Measurements from ENCODE around the gene ADAMTS2.

The ADAMTS2 gene

GRCh38 chr5:179319741-179320281 is 25.4 kb downstream of the ADAMTS2 start:
- Histone ChIP-seq H3K18ac (ENCODE audit: low read depth in 1 of 2, low read length in 2 of 2) (peak overlapping the region; percentile 33 to 78), H3K4ac (ENCODE audit: low read depth in 1 of 2, low read length in 2 of 2) (peak overlapping the region; percentile 24 to 69), H2BK12ac (ENCODE audit: low read length in 2 of 2) (peak overlapping the region in 1 of 2 experiments; percentile 56), H3K14ac (ENCODE audit: low read length in 2 of 2) (no peak overlapping the region), H3K4me2 (ENCODE audit: low read length, poor library complexity, severe bottlenecking) (no peak overlapping the region), H2AFZ (ENCODE audit: low read depth, low read length) (peak overlapping the region; percentile 36), H2BK15ac (ENCODE audit: low read depth, poor library complexity, severe bottlenecking) (no peak overlapping the region), H3K27me3 (ENCODE audit: control insufficient read depth in 1 of 2, insufficient read depth in 1 of 2, low read length in 2 of 2) (no peaks in the 10 kb centered on the region), H2BK5ac (ENCODE audit: low read depth, low read length, poor library complexity, severe bottlenecking) (no peak overlapping the region), H3K79me1 (replicated peaks; ENCODE audit: low read length, poor library complexity, severe bottlenecking) (no peaks in the 10 kb centered on the region), H3K27ac (ENCODE audit: low read length, poor library complexity, severe bottlenecking) (no peak overlapping the region), H3K4me1 (ENCODE audit: control insufficient read depth, insufficient read depth, low read depth, low read length) (no peaks in the 10 kb centered on the region), H3K23ac (ENCODE audit: low read length in 2 of 2) (no peak overlapping the region), H3K4me3 (ENCODE audit: insufficient read depth in 1 of 2, low read depth in 1 of 2, low read length in 2 of 2) (no peak overlapping the region), H4K8ac (ENCODE audit: low read length) (no peak overlapping the region), H4K91ac (ENCODE audit: low read length) (peak overlapping the region; percentile 43), H2AK5ac (ENCODE audit: low read length, severe bottlenecking) (no peak overlapping the region), H2BK120ac (ENCODE audit: low read depth, low read length) (no peak overlapping the region), H3K36me3 (ENCODE audit: control insufficient read depth in 1 of 2, insufficient read depth in 2 of 2, low read depth in 1 of 2, low read length in 2 of 2) (peaks cover 0 to 3% of the 10 kb centered on the region in 2 experiments), H3K9ac (ENCODE audit: low read length) (peak overlapping the region; percentile 51), H3K9me3 (ENCODE audit: control insufficient read depth, low read length) (no peaks in the 10 kb centered on the region)
- 18% methylated on average over 11 of the region's 11 CpGs for WGBS
- DNase-seq: peak; percentile 84

- peak overlapping the region; percentile 93 for H4K91ac ChIP-seq (ENCODE audit: low read length)
- H3K14ac ChIP-seq (ENCODE audit: low read length in 2 of 2): peak overlapping the region in 1 of 2 experiments; percentile 87
- WGBS: 94% methylated on average over 8 of the region's 8 CpGs
- peaks cover 0 to 3% of the 10 kb centered on the region in 2 experiments for H3K36me3 ChIP-seq (ENCODE audit: control insufficient read depth in 1 of 2, insufficient read depth in 2 of 2, low read depth in 1 of 2, low read length in 2 of 2)
- no peak overlapping the region for H3K9ac ChIP-seq (ENCODE audit: low read length)
- no peak overlapping the region for H2AK5ac ChIP-seq (ENCODE audit: low read length, severe bottlenecking)
- H2BK15ac ChIP-seq (ENCODE audit: low read depth, poor library complexity, severe bottlenecking): no peak overlapping the region
- no peaks in the 10 kb centered on the region for H3K4me1 ChIP-seq (ENCODE audit: control insufficient read depth, insufficient read depth, low read depth, low read length)
- no peak overlapping the region for H3K23ac ChIP-seq (ENCODE audit: low read length in 2 of 2)
- H3K79me1 ChIP-seq (replicated peaks; ENCODE audit: low read length, poor library complexity, severe bottlenecking): no peaks in the 10 kb centered on the region
- no peak overlapping the region for H2BK5ac ChIP-seq (ENCODE audit: low read depth, low read length, poor library complexity, severe bottlenecking)
- H3K4me3 ChIP-seq (ENCODE audit: insufficient read depth in 1 of 2, low read depth in 1 of 2, low read length in 2 of 2): no peak overlapping the region
- no peaks in the 10 kb centered on the region for H3K27me3 ChIP-seq (ENCODE audit: control insufficient read depth in 1 of 2, insufficient read depth in 1 of 2, low read length in 2 of 2)
- peak overlapping the region; percentile 11 to 75 for H3K18ac ChIP-seq (ENCODE audit: low read depth in 1 of 2, low read length in 2 of 2)
- DNase-seq: no peak
- no peak overlapping the region for H2AFZ ChIP-seq (ENCODE audit: low read depth, low read length)
- H4K8ac ChIP-seq (ENCODE audit: low read length): peak overlapping the region; percentile 61
- peak overlapping the region in 1 of 2 experiments; percentile 65 for H2BK12ac ChIP-seq (ENCODE audit: low read length in 2 of 2)
- H2BK120ac ChIP-seq (ENCODE audit: low read depth, low read length): no peak overlapping the region
- H3K4ac ChIP-seq (ENCODE audit: low read depth in 1 of 2, low read length in 2 of 2): peak overlapping the region in 1 of 2 experiments; percentile 36
- H3K4me2 ChIP-seq (ENCODE audit: low read length, poor library complexity, severe bottlenecking): no peak overlapping the region
- H3K9me3 ChIP-seq (ENCODE audit: control insufficient read depth, low read length): no peaks in the 10 kb centered on the region
- H3K27ac ChIP-seq (ENCODE audit: low read length, poor library complexity, severe bottlenecking): no peak overlapping the region
Observed at GRCh38 chr5:179319123-179319522, 26.1 kb downstream of the ADAMTS2 start.

DNA sequence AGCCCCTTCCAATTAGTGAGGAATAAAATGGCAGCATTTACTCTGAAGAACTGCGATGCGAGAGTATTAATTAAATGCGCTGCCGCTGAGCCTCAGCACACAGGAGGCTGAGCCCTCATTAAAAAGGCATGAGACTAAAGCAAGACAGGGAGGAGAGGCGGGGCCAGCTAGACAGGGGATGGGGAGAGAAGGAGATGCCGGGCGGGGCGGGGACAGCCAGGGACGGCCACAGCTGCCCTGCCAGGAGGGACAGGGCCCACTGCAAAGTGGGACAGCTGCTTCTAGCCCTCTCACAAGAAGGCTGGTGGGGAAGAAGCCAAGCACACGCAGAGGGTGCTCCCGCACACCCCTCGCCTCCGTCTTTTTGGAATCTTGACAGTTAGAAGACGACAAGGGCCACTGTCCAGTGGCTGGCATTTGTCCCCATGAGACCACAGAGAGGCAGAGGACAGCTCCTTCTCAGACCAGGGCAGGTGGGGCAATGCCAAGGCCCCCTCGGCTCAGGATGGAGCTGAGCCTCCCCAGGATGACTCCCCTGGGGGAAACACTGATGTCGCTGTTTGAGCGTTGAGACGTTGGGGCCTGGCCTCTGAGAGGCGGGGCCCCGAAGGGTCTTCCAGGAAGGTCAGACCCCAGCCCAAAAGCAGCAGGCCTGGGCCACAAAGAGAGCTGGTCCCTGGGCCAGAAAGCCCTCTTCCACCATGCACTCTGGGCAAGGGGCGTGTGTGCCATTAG is 26.9 kb downstream of the ADAMTS2 start:
- Histone ChIP-seq H3K36me3 (ENCODE audit: control insufficient read depth in 1 of 2, insufficient read depth in 2 of 2, low read depth in 1 of 2, low read length in 2 of 2) (peaks cover 0 to 3% of the 10 kb centered on the region in 2 experiments), H3K79me1 (replicated peaks; ENCODE audit: low read length, poor library complexity, severe bottlenecking) (no peaks in the 10 kb centered on the region), H3K4me1 (ENCODE audit: control insufficient read depth, insufficient read depth, low read depth, low read length) (no peaks in the 10 kb centered on the region), H4K8ac (ENCODE audit: low read length) (no peak overlapping the region), H2BK120ac (ENCODE audit: low read depth, low read length) (no peak overlapping the region), H2BK12ac (ENCODE audit: low read length in 2 of 2) (no peak overlapping the region), H2AK5ac (ENCODE audit: low read length, severe bottlenecking) (no peak overlapping the region), H3K9ac (ENCODE audit: low read length) (peak overlapping the region; percentile 18), H3K4me2 (ENCODE audit: low read length, poor library complexity, severe bottlenecking) (no peak overlapping the region), H3K4ac (ENCODE audit: low read depth in 1 of 2, low read length in 2 of 2) (no peak overlapping the region), H3K4me3 (ENCODE audit: insufficient read depth in 1 of 2, low read depth in 1 of 2, low read length in 2 of 2) (no peak overlapping the region), H3K27me3 (ENCODE audit: control insufficient read depth in 1 of 2, insufficient read depth in 1 of 2, low read length in 2 of 2) (no peaks in the 10 kb centered on the region), H3K23ac (ENCODE audit: low read length in 2 of 2) (no peak overlapping the region), H3K27ac (ENCODE audit: low read length, poor library complexity, severe bottlenecking) (no peak overlapping the region), H4K91ac (ENCODE audit: low read length) (no peak overlapping the region), H3K9me3 (ENCODE audit: control insufficient read depth, low read length) (no peaks in the 10 kb centered on the region), H2BK15ac (ENCODE audit: low read depth, poor library complexity, severe bottlenecking) (no peak overlapping the region), H3K14ac (ENCODE audit: low read length in 2 of 2) (no peak overlapping the region), H3K18ac (ENCODE audit: low read depth in 1 of 2, low read length in 2 of 2) (peak overlapping the region in 1 of 2 experiments; percentile 11), H2BK5ac (ENCODE audit: low read depth, low read length, poor library complexity, severe bottlenecking) (no peak overlapping the region), H2AFZ (ENCODE audit: low read depth, low read length) (no peak overlapping the region)
- DNase-seq: no peak
- WGBS: 89% methylated on average over 21 of the region's 21 CpGs

GRCh38 chr5:179317411-179318220 is 27.6 kb downstream of the ADAMTS2 start:
- 87% methylated on average over 17 of the region's 19 CpGs for WGBS

More at GRCh38 chr5:179317411-179318220, 27.6 kb downstream of the ADAMTS2 start:
- Histone ChIP-seq H3K36me3 (ENCODE audit: control insufficient read depth in 1 of 2, insufficient read depth in 2 of 2, low read depth in 1 of 2, low read length in 2 of 2) (peaks cover 0 to 3% of the 10 kb centered on the region in 2 experiments), H3K23ac (ENCODE audit: low read length in 2 of 2) (no peak overlapping the region), H4K8ac (ENCODE audit: low read length) (no peak overlapping the region), H3K4ac (ENCODE audit: low read depth in 1 of 2, low read length in 2 of 2) (no peak overlapping the region), H4K91ac (ENCODE audit: low read length) (peak overlapping the region; percentile 61), H3K27me3 (ENCODE audit: control insufficient read depth in 1 of 2, insufficient read depth in 1 of 2, low read length in 2 of 2) (no peaks in the 10 kb centered on the region), H3K4me2 (ENCODE audit: low read length, poor library complexity, severe bottlenecking) (no peak overlapping the region), H2AFZ (ENCODE audit: low read depth, low read length) (no peak overlapping the region), H3K27ac (ENCODE audit: low read length, poor library complexity, severe bottlenecking) (no peak overlapping the region), H3K4me3 (ENCODE audit: insufficient read depth in 1 of 2, low read depth in 1 of 2, low read length in 2 of 2) (no peak overlapping the region), H2BK12ac (ENCODE audit: low read length in 2 of 2) (peak overlapping the region in 1 of 2 experiments; percentile 7), H2BK120ac (ENCODE audit: low read depth, low read length) (no peak overlapping the region), H3K18ac (ENCODE audit: low read depth in 1 of 2, low read length in 2 of 2) (peak overlapping the region in 1 of 2 experiments; percentile 5), H3K4me1 (ENCODE audit: control insufficient read depth, insufficient read depth, low read depth, low read length) (no peaks in the 10 kb centered on the region), H3K79me1 (replicated peaks; ENCODE audit: low read length, poor library complexity, severe bottlenecking) (no peaks in the 10 kb centered on the region), H3K14ac (ENCODE audit: low read length in 2 of 2) (peak overlapping the region in 1 of 2 experiments; percentile 72), H2BK5ac (ENCODE audit: low read depth, low read length, poor library complexity, severe bottlenecking) (no peak overlapping the region), H2BK15ac (ENCODE audit: low read depth, poor library complexity, severe bottlenecking) (no peak overlapping the region), H3K9ac (ENCODE audit: low read length) (peak overlapping the region; percentile 18), H3K9me3 (ENCODE audit: control insufficient read depth, low read length) (no peaks in the 10 kb centered on the region), H2AK5ac (ENCODE audit: low read length, severe bottlenecking) (no peak overlapping the region)
- DNase-seq: no peak
